Coronary artery (tissue), 2 donors: Measurements from ENCODE around the gene APOL6.

Experiments used
- DNase-seq: peaks from one replicate; pipeline ENCODE4 v3.0.0-alpha.2; 2017; ENCODE audit warnings: low spot score
- H3K27ac ChIP-seq, 2 donors: fragments of 200-600 bp; sonication (generic); one replicate each; pipeline ENCODE4 v1.5.1; 2016 to 2019
- H3K4me3 ChIP-seq: fragments of 200-600 bp; sonication (generic); 2 replicates; pipeline ENCODE4 v1.5.1; 2016; ENCODE audit warnings: mild to moderate bottlenecking, moderate library complexity
- TF ChIP-seq, protein P1 (sequence below): fragments of 200-600 bp; sonication (generic); IDR thresholded peaks from one replicate; pipeline ENCODE4 v1.5.1; 2019; ENCODE audit warnings: antibody characterized with exemption

The APOL6 gene

GRCh38 chr22:35605369-35605680 lies 42.9 kb upstream of the APOL6 start:
- Histone ChIP-seq H3K4me3 (no peak overlapping the region), H3K27ac (peak overlapping the region in 1 of 2 donors; percentile 57)
- TF ChIP-seq, protein P1, sequence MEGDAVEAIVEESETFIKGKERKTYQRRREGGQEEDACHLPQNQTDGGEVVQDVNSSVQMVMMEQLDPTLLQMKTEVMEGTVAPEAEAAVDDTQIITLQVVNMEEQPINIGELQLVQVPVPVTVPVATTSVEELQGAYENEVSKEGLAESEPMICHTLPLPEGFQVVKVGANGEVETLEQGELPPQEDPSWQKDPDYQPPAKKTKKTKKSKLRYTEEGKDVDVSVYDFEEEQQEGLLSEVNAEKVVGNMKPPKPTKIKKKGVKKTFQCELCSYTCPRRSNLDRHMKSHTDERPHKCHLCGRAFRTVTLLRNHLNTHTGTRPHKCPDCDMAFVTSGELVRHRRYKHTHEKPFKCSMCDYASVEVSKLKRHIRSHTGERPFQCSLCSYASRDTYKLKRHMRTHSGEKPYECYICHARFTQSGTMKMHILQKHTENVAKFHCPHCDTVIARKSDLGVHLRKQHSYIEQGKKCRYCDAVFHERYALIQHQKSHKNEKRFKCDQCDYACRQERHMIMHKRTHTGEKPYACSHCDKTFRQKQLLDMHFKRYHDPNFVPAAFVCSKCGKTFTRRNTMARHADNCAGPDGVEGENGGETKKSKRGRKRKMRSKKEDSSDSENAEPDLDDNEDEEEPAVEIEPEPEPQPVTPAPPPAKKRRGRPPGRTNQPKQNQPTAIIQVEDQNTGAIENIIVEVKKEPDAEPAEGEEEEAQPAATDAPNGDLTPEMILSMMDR = no peak
- no peak for DNase-seq

DNA sequence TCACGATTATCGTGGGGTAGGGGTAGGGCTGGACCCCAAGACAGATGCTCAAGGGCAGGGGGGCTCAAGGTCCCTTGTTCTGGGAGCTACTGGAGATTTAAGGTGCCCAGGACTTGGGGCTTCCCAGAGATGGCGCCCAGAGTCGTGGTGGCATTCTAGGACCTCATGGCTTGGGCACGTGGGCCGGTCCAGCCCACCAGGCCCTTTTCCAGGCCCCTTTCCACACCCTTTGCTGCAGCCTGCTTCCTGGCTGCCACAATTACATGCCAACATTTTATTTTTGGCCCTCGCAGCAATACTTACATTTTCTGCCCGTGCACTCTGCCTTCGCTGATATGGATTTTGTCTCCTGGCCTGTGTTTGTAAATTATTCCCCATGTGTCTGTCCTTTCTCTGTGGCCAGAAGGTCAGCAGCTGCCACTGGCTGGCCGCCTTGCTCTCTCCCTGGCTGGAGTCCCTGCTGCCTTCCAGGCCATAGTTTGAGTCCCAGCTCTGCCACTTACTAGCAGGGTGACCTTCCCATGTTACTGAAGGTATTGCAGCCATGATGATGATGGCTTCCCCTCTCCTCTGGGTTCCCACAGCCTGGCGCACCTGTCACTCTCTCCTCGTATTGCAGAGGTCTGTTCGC lies 42.3 kb upstream of the APOL6 start:
- DNase-seq = no peak
- Histone ChIP-seq H3K4me3 (no peak overlapping the region), H3K27ac (peak overlapping the region in 1 of 2 donors; percentile 57)
- TF ChIP-seq, protein P1 = no peak

- DNase-seq = no peak
- Histone ChIP-seq H3K4me3 (no peak overlapping the region), H3K27ac (no peak overlapping the region)
- TF ChIP-seq, protein P1 = no peak
Measured at GRCh38 chr22:35606916-35607315, 41.3 kb upstream of the APOL6 start.

- TF ChIP-seq, protein P1 = no peak
- H3K4me3 ChIP-seq = no peak overlapping the region
Measured at GRCh38 chr22:35608088-35608487, 40.2 kb upstream of the APOL6 start.

DNA sequence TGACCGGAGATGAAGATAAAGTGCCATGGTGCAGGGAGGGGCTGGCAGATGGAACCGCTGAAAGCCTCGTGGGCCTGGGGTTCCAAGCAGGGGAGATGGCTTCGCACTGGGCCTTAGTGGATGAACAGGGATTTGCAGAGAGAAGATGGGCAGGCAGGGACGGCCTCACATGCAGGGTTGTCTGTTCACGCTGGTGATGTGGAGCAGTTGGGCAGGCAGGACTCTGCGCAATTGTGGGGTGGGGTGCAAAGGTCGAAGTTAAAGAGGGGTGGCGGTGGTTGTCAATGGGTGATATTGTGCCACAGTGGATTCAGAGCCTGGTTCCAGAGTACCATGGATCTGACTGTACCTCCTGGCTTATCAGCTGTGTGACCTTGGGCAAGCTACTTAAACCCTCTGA lies 39.0 kb upstream of the APOL6 start:
- no peak for DNase-seq
- H3K27ac ChIP-seq = no peak overlapping the region

More at GRCh38 chr22:35608088-35608487, 40.2 kb upstream of the APOL6 start:
- no peak overlapping the region for H3K27ac ChIP-seq
- DNase-seq = no peak

DNA sequence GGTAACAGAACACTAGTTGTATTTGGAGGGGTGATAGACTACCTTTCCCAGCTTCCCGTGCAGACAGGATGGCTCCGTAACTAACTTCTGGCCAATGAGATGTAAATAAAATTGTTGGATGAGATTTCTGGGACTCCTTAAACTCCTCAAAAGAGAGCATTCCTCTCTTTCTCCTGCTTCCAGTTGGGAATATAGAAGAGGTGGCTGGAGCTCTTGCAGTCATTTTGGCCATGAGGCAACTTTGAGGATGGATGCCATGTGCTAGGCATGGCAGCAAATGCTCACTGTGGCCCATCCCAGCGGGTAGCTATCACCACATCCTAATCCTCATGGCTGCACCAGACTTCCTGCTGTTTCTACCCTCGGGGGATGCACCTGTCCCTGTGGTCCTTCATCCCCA lies 38.5 kb upstream of the APOL6 start:
- Histone ChIP-seq H3K27ac (no peak overlapping the region), H3K4me3 (no peak overlapping the region)
- TF ChIP-seq, protein P1 = no peak
- no peak for DNase-seq

More for the DNA sequence above, 39.0 kb upstream of the APOL6 start:
- TF ChIP-seq, protein P1 = no peak
- H3K4me3 ChIP-seq = no peak overlapping the region

GRCh38 chr22:35610741-35611140 lies 37.5 kb upstream of the APOL6 start:
- Histone ChIP-seq H3K27ac (no peak overlapping the region), H3K4me3 (no peak overlapping the region)
- TF ChIP-seq, protein P1 = no peak
- no peak for DNase-seq
